Measurements from ENCODE around the gene GADD45B.

DNA sequence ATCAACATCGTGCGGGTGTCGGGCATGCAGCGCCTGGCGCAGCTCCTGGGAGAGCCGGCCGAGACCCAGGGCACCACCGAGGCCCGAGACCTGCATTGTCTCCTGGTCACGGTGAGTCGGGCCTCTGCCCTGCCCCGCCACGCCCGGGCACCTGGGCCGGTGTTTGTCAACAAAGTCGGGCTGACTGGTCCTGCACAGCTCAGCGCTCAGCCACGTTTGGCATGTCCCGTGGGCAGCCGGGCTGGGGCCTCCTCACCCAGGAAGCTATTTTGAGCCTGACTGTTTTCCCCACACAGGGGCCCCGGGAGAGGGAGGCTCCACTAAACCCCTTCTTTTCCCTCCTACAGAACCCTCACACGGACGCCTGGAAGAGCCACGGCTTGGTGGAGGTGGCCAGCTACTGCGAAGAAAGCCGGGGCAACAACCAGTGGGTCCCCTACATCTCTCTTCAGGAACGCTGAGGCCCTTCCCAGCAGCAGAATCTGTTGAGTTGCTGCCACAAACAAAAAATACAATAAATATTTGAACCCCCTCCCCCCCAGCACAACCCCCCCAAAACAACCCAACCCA is 1.3 kb downstream of the GADD45B start:
- TF ChIP-seq POLR2A (IDR thresholded peaks at IDR 0.05; ENCODE audit: low read length) = no peak
- TF ChIP-seq GATA1 (IDR thresholded peaks at IDR 0.05; ENCODE audit: low read depth, low read length) = no peak
